Mesendoderm (in vitro differentiated cells): ENCODE measurements around the gene KLHL25.
A peak's percentile ranks its signal among the peaks of the same experiment; 100 is the strongest.

Source experiments
- DNase-seq: peaks from one replicate; pipeline ENCODE4 v3.0.0; 2013
- H2AK5ac ChIP-seq: 2 replicates; pipeline ENCODE4 v1.6.1; 2013; ENCODE audit warnings: low read length, inconsistent platforms
- H2BK120ac ChIP-seq: 2 replicates; pipeline ENCODE4 v1.6.1; 2013; ENCODE audit warnings: low read depth, mild to moderate bottlenecking, low read length, moderate library complexity, mixed read lengths
- H2BK15ac ChIP-seq: replicated peaks from 2 replicates; pipeline ENCODE4 v1.6.1; 2013; ENCODE audit warnings: low read depth, mild to moderate bottlenecking, moderate library complexity
- H2BK5ac ChIP-seq: 2 replicates; pipeline ENCODE4 v1.6.1; 2013; ENCODE audit warnings: low read length, inconsistent platforms
- H3K18ac ChIP-seq: 2 replicates; pipeline ENCODE4 v1.6.1; 2013; ENCODE audit warnings: mild to moderate bottlenecking, low read length, mixed read lengths
- H3K23ac ChIP-seq: one replicate; pipeline ENCODE4 v1.6.1; 2013; ENCODE audit warnings: low read length
- H3K27ac ChIP-seq: 2 replicates; pipeline ENCODE4 v1.5.1; 2013; ENCODE audit warnings: low read depth, mild to moderate bottlenecking, inconsistent platforms, low read length, moderate library complexity
- H3K27me3 ChIP-seq: 2 replicates; pipeline ENCODE4 v1.6.1; 2013; ENCODE audit warnings: low read length, control low read depth, mild to moderate bottlenecking, inconsistent platforms; ENCODE audit not compliant: insufficient read depth, poor library complexity
- H3K36me3 ChIP-seq: 2 replicates; pipeline ENCODE4 v1.6.1; 2013; ENCODE audit warnings: low read length, inconsistent platforms; ENCODE audit not compliant: control insufficient read depth, insufficient read depth
- H3K4ac ChIP-seq: one replicate; pipeline ENCODE4 v1.6.1; 2013; ENCODE audit warnings: low read depth, mild to moderate bottlenecking, low read length, moderate library complexity
- H3K4me1 ChIP-seq: 2 replicates; pipeline ENCODE4 v1.6.1; 2013; ENCODE audit warnings: low read depth, low read length, inconsistent platforms; ENCODE audit not compliant: control insufficient read depth
- H3K4me2 ChIP-seq: 2 replicates; pipeline ENCODE4 v1.6.1; 2013; ENCODE audit warnings: low read length
- H3K4me3 ChIP-seq: 2 replicates; pipeline ENCODE4 v1.5.1; 2013; ENCODE audit warnings: mild to moderate bottlenecking, low read length
- H3K56ac ChIP-seq: one replicate; pipeline ENCODE4 v1.6.1; 2013; ENCODE audit warnings: low read length
- H3K79me1 ChIP-seq: 2 replicates; pipeline ENCODE4 v1.6.1; 2013; ENCODE audit warnings: low read length, inconsistent platforms
- H3K79me2 ChIP-seq: 2 replicates; pipeline ENCODE4 v1.6.1; 2013; ENCODE audit warnings: mild to moderate bottlenecking, low read length; ENCODE audit not compliant: control insufficient read depth, insufficient read depth
- H3K9ac ChIP-seq: 2 replicates; pipeline ENCODE4 v1.6.1; 2013; ENCODE audit warnings: low read length, inconsistent platforms
- H4K5ac ChIP-seq: one replicate; pipeline ENCODE4 v1.6.1; 2013; ENCODE audit warnings: low read length
- H4K8ac ChIP-seq: one replicate; pipeline ENCODE4 v1.6.1; 2013; ENCODE audit warnings: low read depth, mild to moderate bottlenecking, control low read depth, low read length, moderate library complexity
- WGBS: extraction: QIAGEN DNeasy Blood & Tissue Kit; methylation state at CpG from one replicate; pipeline ENCODE4 v1.1.7; 2013; ENCODE audit warnings: low lambda C conversion rate, missing lambda C conversion rate; ENCODE audit not compliant: insufficient coverage; ENCODE audit errors: extremely low coverage; 5-methylcytosine and 5-hydroxymethylcytosine counted together

KLHL25 gene

DNA sequence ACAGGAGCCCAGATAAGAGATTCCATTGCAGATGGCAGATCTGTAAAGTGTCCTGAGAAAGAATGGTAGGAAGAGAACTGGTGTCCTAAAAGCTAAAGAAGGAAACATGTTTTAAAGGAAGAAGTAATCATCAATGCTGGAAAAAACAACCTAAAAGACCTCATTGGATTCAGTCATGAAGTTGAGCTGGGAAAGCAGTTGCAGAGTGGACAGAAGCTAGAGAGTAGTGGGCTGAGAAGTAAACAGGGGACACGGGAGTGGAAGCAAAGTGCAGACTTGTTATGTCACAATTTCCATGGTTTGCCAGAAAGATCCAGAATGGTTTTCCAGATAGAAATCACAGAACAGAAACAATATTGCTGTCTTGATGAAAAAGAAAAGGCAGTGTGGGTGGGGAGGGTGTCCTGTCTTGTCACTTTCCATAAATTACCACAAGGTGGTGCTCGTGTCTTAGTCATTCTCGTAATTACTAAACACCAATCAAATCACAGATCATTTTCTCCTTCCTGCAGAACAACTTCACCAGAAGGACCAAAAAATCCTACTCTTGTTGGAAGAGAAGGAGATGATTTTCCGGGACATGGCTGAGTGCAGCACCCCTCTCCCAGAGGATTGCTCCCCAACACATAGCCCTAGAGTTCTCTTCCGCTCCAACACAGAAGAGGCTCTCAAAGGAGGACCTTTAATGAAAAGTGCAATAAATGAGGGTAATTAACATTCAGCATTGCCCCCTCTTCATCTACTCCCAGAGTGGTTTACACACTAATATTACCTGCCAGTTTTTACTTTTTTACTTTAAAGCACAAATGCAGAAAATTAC lies 64.5 kb downstream of the KLHL25 start:
- no CpG with 5 or more reads among the region's 5 CpGs for WGBS
- Histone ChIP-seq H3K18ac (no peak overlapping the region), H3K27me3 (no peaks in the 10 kb centered on the region), H4K5ac (no peak overlapping the region), H2AK5ac (no peak overlapping the region), H3K9ac (no peak overlapping the region), H3K79me2 (no peaks in the 10 kb centered on the region), H3K36me3 (peaks cover 9% of the 10 kb centered on the region), H2BK5ac (no peak overlapping the region), H3K79me1 (no peaks in the 10 kb centered on the region), H4K8ac (no peak overlapping the region), H3K4me3 (no peak overlapping the region), H3K4me2 (no peak overlapping the region), H3K4ac (no peak overlapping the region), H3K56ac (no peak overlapping the region), H3K23ac (no peak overlapping the region), H3K4me1 (no peaks in the 10 kb centered on the region), H2BK15ac (no peak overlapping the region), H2BK120ac (no peak overlapping the region), H3K27ac (no peak overlapping the region)
- peak; percentile 71 for DNase-seq

DNA sequence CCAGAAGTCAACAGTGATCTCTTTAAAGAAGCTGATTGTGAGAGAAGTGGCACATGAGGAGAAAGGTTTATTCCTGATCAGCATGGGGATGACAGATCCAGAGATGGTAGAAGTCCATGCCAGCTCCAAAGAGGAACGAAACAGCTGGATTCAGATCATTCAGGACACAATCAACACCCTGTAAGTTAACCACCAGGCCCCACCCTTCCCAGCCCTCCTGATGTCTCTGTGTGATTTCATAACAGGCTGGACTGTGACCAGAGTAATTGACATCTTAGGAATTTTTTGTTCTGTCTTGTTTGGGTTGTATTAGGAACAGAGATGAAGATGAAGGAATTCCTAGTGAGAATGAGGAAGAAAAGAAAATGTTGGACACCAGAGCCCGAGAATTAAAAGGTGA lies 67.7 kb downstream of the KLHL25 start:
- peaks cover 6% of the 10 kb centered on the region for H3K36me3 ChIP-seq
- H3K4me1 ChIP-seq = no peaks in the 10 kb centered on the region
- H3K56ac ChIP-seq = no peak overlapping the region

GRCh38 chr15:85726454-85726853 lies 68.3 kb downstream of the KLHL25 start:
- no peak overlapping the region for H2BK5ac ChIP-seq
- no peak overlapping the region for H3K4ac ChIP-seq
- no CpG with 5 or more reads among the region's 2 CpGs for WGBS
- no peak overlapping the region for H3K56ac ChIP-seq
- no peak overlapping the region for H3K4me3 ChIP-seq
- no peak overlapping the region for H3K23ac ChIP-seq
- H3K18ac ChIP-seq = no peak overlapping the region
- no peak overlapping the region for H3K4me2 ChIP-seq
- no peaks in the 10 kb centered on the region for H3K27me3 ChIP-seq
- no peak for DNase-seq
- H2BK120ac ChIP-seq = no peak overlapping the region
- no peaks in the 10 kb centered on the region for H3K4me1 ChIP-seq
- H3K79me2 ChIP-seq = no peaks in the 10 kb centered on the region
- H3K9ac ChIP-seq = no peak overlapping the region
- H3K79me1 ChIP-seq = no peaks in the 10 kb centered on the region
- no peak overlapping the region for H2AK5ac ChIP-seq
- no peak overlapping the region for H4K8ac ChIP-seq
- no peak overlapping the region for H4K5ac ChIP-seq
- no peak overlapping the region for H2BK15ac ChIP-seq
- H3K27ac ChIP-seq = no peak overlapping the region
- peaks cover 6% of the 10 kb centered on the region for H3K36me3 ChIP-seq

More for the DNA sequence above, 67.7 kb downstream of the KLHL25 start:
- Histone ChIP-seq H3K18ac (no peak overlapping the region), H3K79me1 (no peaks in the 10 kb centered on the region), H2BK120ac (no peak overlapping the region), H2BK15ac (no peak overlapping the region), H3K23ac (no peak overlapping the region), H2BK5ac (no peak overlapping the region), H3K79me2 (no peaks in the 10 kb centered on the region), H3K4me2 (no peak overlapping the region), H3K9ac (no peak overlapping the region), H4K8ac (no peak overlapping the region), H3K27ac (no peak overlapping the region), H4K5ac (no peak overlapping the region), H3K4ac (no peak overlapping the region), H3K27me3 (no peaks in the 10 kb centered on the region), H3K4me3 (no peak overlapping the region), H2AK5ac (no peak overlapping the region)
- DNase-seq = no peak
- WGBS = no CpG with 5 or more reads among the region's 2 CpGs

DNA sequence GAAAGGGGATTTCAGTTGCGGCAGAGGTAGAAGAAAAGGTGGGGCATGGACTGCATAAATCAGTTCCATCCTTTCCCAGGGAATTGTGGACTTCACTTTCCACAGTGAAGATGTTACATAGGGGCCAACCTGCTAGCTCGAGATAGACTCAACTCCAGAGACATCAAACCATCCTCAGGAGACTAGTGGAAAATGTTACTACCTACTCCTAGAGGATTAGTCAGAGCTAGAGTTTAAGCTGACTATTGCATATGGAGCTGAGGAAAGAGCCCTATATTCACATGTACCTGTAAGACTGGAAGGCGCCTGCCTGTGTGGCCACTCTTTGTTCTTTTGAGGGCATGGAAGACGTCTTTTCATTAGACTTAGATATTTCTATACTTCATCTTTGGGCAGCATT lies 69.2 kb downstream of the KLHL25 start:
- DNase-seq = no peak
- H3K79me2 ChIP-seq = no peaks in the 10 kb centered on the region
- no peak overlapping the region for H2BK5ac ChIP-seq
- H4K5ac ChIP-seq = no peak overlapping the region
- H3K27ac ChIP-seq = no peak overlapping the region
- H3K4ac ChIP-seq = no peak overlapping the region
- H2BK120ac ChIP-seq = no peak overlapping the region
- no peak overlapping the region for H2AK5ac ChIP-seq
- no CpG with 5 or more reads among the region's 4 CpGs for WGBS
- no peak overlapping the region for H3K4me3 ChIP-seq
- no peak overlapping the region for H3K23ac ChIP-seq
- no peak overlapping the region for H3K4me2 ChIP-seq
- peaks cover 6% of the 10 kb centered on the region for H3K36me3 ChIP-seq
- no peak overlapping the region for H2BK15ac ChIP-seq
- no peak overlapping the region for H3K18ac ChIP-seq
- no peak overlapping the region for H4K8ac ChIP-seq
- no peaks in the 10 kb centered on the region for H3K4me1 ChIP-seq
- no peaks in the 10 kb centered on the region for H3K27me3 ChIP-seq
- no peak overlapping the region for H3K9ac ChIP-seq
- H3K79me1 ChIP-seq = no peaks in the 10 kb centered on the region
- H3K56ac ChIP-seq = no peak overlapping the region

DNA sequence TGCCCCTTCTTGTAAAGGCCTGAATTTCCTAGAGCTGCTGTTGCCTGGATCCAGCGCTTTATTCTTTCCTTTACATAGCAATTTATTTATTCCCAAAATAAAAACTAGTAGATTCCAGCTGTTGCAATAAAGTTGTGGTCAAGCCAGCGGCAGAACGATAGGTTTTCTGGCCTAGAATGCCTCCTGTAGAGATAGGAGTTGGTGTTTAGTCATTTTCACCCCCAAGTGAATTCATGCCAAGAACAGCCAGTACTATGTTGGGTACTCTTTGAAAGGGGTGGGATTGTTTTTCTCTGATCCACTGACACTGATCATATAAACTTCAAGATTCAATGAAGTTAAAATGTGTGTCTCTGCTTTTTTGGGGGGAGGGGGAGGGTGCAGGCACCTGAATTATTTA lies 69.7 kb downstream of the KLHL25 start:
- no CpG with 5 or more reads among the region's 3 CpGs for WGBS
- Histone ChIP-seq H3K36me3 (peaks cover 6% of the 10 kb centered on the region), H3K79me2 (no peaks in the 10 kb centered on the region), H2AK5ac (no peak overlapping the region), H3K79me1 (no peaks in the 10 kb centered on the region), H3K4ac (no peak overlapping the region), H3K27ac (no peak overlapping the region), H4K8ac (no peak overlapping the region), H3K4me2 (no peak overlapping the region), H3K4me3 (no peak overlapping the region), H2BK5ac (no peak overlapping the region), H3K56ac (no peak overlapping the region), H3K27me3 (no peaks in the 10 kb centered on the region), H2BK15ac (no peak overlapping the region), H3K9ac (no peak overlapping the region), H3K18ac (no peak overlapping the region), H2BK120ac (no peak overlapping the region), H3K23ac (no peak overlapping the region), H3K4me1 (no peaks in the 10 kb centered on the region), H4K5ac (no peak overlapping the region)
- no peak for DNase-seq
